ENCODE results near the gene TNFRSF19. TPM values are rescaled to one million over a fixed set of nuclear protein-coding genes. Genes with fewer than 3 reads are reported as not detected.

TNFRSF19 gene
- total RNA-seq, 1 experiment from 2014 or later = 0.54 TPM

GRCh38 chr13:23672616-23673015, 102.4 kb downstream of the TNFRSF19 start:
- H3K4me3 ChIP-seq (ENCODE audit: low read depth in 2 of 2, low read length in 2 of 2) = no peak overlapping the region
- DNase-seq (ENCODE audit: low read depth, low spot score) = no peak
- H3K27me3 ChIP-seq (ENCODE audit: control insufficient read depth, insufficient read depth, low read length) = no peaks in the 10 kb centered on the region
- CTCF ChIA-PET = no interaction called here
- POLR2A ChIA-PET = no interaction called here
- H3K36me3 ChIP-seq (ENCODE audit: control insufficient read depth, insufficient read depth, low read length) = no peaks in the 10 kb centered on the region
- no peak for ATAC-seq
- no TSS peak for BruUV-seq (replicated peaks)
- TF ChIP-seq POLR2AphosphoS5 (IDR thresholded peaks at IDR 0.05; ENCODE audit: low read depth, low read length) (no peak), TCF7L2 (IDR thresholded peaks at IDR 0.05; ENCODE audit: low read depth, low read length) (no peak), CTCF (IDR thresholded peaks at IDR 0.05) (no peak), REST (IDR thresholded peaks at IDR 0.05; ENCODE audit: insufficient read depth in 1 of 2, low read depth in 2 of 2, low read length in 1 of 2) (no peak), SIN3A (IDR thresholded peaks at IDR 0.05; ENCODE audit: borderline replicate concordance, insufficient read depth, low read depth, low read length) (no peak)
- in situ Hi-C loops (cut with HindIII; ENCODE audit: low pct_unique_long_range_greater_than_20kb, low sequenced_read_pairs) = no loop called here
- no peaks in the 10 kb centered on the region for H3K9me3 ChIP-seq (ENCODE audit: control insufficient read depth, insufficient read depth, low read depth, low read length)
- intact Hi-C loops (cut with micrococcal nuclease; ENCODE audit: unreplicated experiment) = no loop called here
- no peak overlapping the region for H3K27ac ChIP-seq (ENCODE audit: low read length)
- no peaks in the 10 kb centered on the region for H3K4me1 ChIP-seq (ENCODE audit: control insufficient read depth, insufficient read depth, low read length)

- CTCF ChIA-PET = interaction anchor here (0.5 to 0.6 kb wide), 2 partner anchors 87 to 195 kb away, joined by 4 to 5 read pairs; no protein-coding TSS in a partner anchor
- intact Hi-C loops (cut with micrococcal nuclease; ENCODE audit: unreplicated experiment) (no loop called here), in situ Hi-C loops (cut with HindIII; ENCODE audit: low pct_unique_long_range_greater_than_20kb, low sequenced_read_pairs) (no loop called here)
- no TSS peak for BruUV-seq (replicated peaks)
- no peaks in the 10 kb centered on the region for H3K4me1 ChIP-seq (ENCODE audit: control insufficient read depth, insufficient read depth, low read length)
- no peaks in the 10 kb centered on the region for H3K27me3 ChIP-seq (ENCODE audit: control insufficient read depth, insufficient read depth, low read length)
- no peak for TF ChIP-seq SIN3A (IDR thresholded peaks at IDR 0.05; ENCODE audit: borderline replicate concordance, insufficient read depth, low read depth, low read length)
- no peak for TF ChIP-seq POLR2AphosphoS5 (IDR thresholded peaks at IDR 0.05; ENCODE audit: low read depth, low read length)
- no peak for TF ChIP-seq REST (IDR thresholded peaks at IDR 0.05; ENCODE audit: insufficient read depth in 1 of 2, low read depth in 2 of 2, low read length in 1 of 2)
- no peak for TF ChIP-seq CTCF (IDR thresholded peaks at IDR 0.05)
- ATAC-seq (no peak), DNase-seq (ENCODE audit: low read depth, low spot score) (no peak)
- H3K27ac ChIP-seq (ENCODE audit: low read length) = no peak overlapping the region
- no peaks in the 10 kb centered on the region for H3K36me3 ChIP-seq (ENCODE audit: control insufficient read depth, insufficient read depth, low read length)
- H3K9me3 ChIP-seq (ENCODE audit: control insufficient read depth, insufficient read depth, low read depth, low read length) = no peaks in the 10 kb centered on the region
- no peak overlapping the region for H3K4me3 ChIP-seq (ENCODE audit: low read depth in 2 of 2, low read length in 2 of 2)
- POLR2A ChIA-PET = no interaction called here
These were observed 103.1 kb downstream of the TNFRSF19 start for GRCh38 chr13:23673354-23673753.

Measured in Panc1 (cell line).